ENCODE data around the gene CLC. TPM values are rescaled to one million over a fixed set of nuclear protein-coding genes. Genes with fewer than 3 reads are reported as not detected.
"Not testable (repeated sequence)": the region's sequence is repeated elsewhere in the genome, so short reads cannot be mapped to it uniquely, and the experiment has no call there.

The CLC gene
- total RNA-seq, 1 donor from 2014 or later, result not detected

GRCh38 chr19:39765091-39766076, 27.6 kb upstream of the CLC start:
- Mint-ChIP-seq H3K9me3 (peaks cover 3% of the 10 kb centered on the region), H3K27ac (ENCODE audit: unreplicated experiment) (no peak overlapping the region), H3K4me1 (no peaks in the 10 kb centered on the region), H3K27me3 (ENCODE audit: low read depth) (peaks cover 35% of the 10 kb centered on the region), H3K36me3 (ENCODE audit: low read depth) (no peaks in the 10 kb centered on the region), H3K4me3 (no peak overlapping the region)
- TF ChIP-seq CTCF (conservative IDR thresholded peaks at IDR 0.05), result peak; percentile 85
- DNase-seq (ENCODE audit: low read depth, low spot score), result peak; percentile 76

- H3K4me1 Mint-ChIP-seq; H3K4me3 Mint-ChIP-seq; DNase-seq (ENCODE audit: low read depth, low spot score); H3K27ac Mint-ChIP-seq (ENCODE audit: unreplicated experiment); H3K9me3 Mint-ChIP-seq; H3K36me3 Mint-ChIP-seq (ENCODE audit: low read depth): not testable (repeated sequence)
- peaks cover 49% of the 10 kb centered on the region for H3K27me3 Mint-ChIP-seq (ENCODE audit: low read depth)
These were observed 24.0 kb upstream of the CLC start for GRCh38 chr19:39761851-39762250.

GRCh38 chr19:39759457-39760184, 21.8 kb upstream of the CLC start:
- no peak for TF ChIP-seq CTCF (conservative IDR thresholded peaks at IDR 0.05)
- no peaks in the 10 kb centered on the region for H3K9me3 Mint-ChIP-seq
- no peak for DNase-seq (ENCODE audit: low read depth, low spot score)
- H3K4me1 Mint-ChIP-seq, result no peaks in the 10 kb centered on the region
- H3K36me3 Mint-ChIP-seq (ENCODE audit: low read depth), result no peaks in the 10 kb centered on the region
- peaks cover 49% of the 10 kb centered on the region for H3K27me3 Mint-ChIP-seq (ENCODE audit: low read depth)
- no peak overlapping the region for H3K4me3 Mint-ChIP-seq
- H3K27ac Mint-ChIP-seq (ENCODE audit: unreplicated experiment), result no peak overlapping the region

GRCh38 chr19:39754971-39755370, 17.1 kb upstream of the CLC start:
- TF ChIP-seq CTCF (conservative IDR thresholded peaks at IDR 0.05), result no peak
- no peaks in the 10 kb centered on the region for H3K36me3 Mint-ChIP-seq (ENCODE audit: low read depth)
- peaks cover 51% of the 10 kb centered on the region for H3K27me3 Mint-ChIP-seq (ENCODE audit: low read depth)
- H3K4me1 Mint-ChIP-seq, result no peaks in the 10 kb centered on the region
- DNase-seq (ENCODE audit: low read depth, low spot score), result no peak
- H3K27ac Mint-ChIP-seq (ENCODE audit: unreplicated experiment), result no peak overlapping the region
- H3K9me3 Mint-ChIP-seq, result no peaks in the 10 kb centered on the region
- H3K4me3 Mint-ChIP-seq, result no peak overlapping the region

GRCh38 chr19:39754544-39754943, 16.7 kb upstream of the CLC start:
- Mint-ChIP-seq H3K9me3 (no peaks in the 10 kb centered on the region), H3K4me3 (no peak overlapping the region), H3K4me1 (no peaks in the 10 kb centered on the region), H3K36me3 (ENCODE audit: low read depth) (no peaks in the 10 kb centered on the region), H3K27ac (ENCODE audit: unreplicated experiment) (no peak overlapping the region), H3K27me3 (ENCODE audit: low read depth) (peaks cover 49% of the 10 kb centered on the region)
- no peak for TF ChIP-seq CTCF (conservative IDR thresholded peaks at IDR 0.05)
- no peak for DNase-seq (ENCODE audit: low read depth, low spot score)

Measured in neural crest cell (in vitro differentiated cells).